ENCODE measurements around the gene KAT2A.

The KAT2A gene

GRCh38 chr17:42094375-42095069, 26.6 kb downstream of the KAT2A start:
- DNase-seq (ENCODE audit: low spot score), result no peak

GRCh38 chr17:42092939-42093338, 28.2 kb downstream of the KAT2A start:
- no peak for DNase-seq (ENCODE audit: low spot score)

- no peak for DNase-seq (ENCODE audit: low spot score)
Measured at GRCh38 chr17:42090964-42091790, 30.0 kb downstream of the KAT2A start.

DNA sequence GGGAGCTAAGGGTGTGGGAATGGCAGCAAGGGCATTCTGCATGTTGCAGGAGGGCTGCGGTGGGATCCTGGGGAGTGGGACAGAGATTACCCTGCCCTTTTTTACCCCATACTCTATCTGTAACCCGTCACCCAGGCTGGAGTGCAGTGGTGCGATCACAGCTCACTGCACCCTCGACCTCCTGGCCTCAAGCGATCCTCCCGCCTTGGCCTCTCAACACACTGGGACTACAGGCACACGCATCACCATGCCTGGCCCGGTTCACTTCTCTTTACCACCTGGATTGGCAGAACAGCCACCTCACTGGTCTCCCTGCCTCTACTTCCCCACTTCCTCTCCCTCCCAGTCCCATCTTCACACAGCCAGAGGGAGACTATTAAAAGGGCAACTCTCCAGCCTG, 32.4 kb downstream of the KAT2A start:
- no peak for DNase-seq (ENCODE audit: low spot score)

DNA sequence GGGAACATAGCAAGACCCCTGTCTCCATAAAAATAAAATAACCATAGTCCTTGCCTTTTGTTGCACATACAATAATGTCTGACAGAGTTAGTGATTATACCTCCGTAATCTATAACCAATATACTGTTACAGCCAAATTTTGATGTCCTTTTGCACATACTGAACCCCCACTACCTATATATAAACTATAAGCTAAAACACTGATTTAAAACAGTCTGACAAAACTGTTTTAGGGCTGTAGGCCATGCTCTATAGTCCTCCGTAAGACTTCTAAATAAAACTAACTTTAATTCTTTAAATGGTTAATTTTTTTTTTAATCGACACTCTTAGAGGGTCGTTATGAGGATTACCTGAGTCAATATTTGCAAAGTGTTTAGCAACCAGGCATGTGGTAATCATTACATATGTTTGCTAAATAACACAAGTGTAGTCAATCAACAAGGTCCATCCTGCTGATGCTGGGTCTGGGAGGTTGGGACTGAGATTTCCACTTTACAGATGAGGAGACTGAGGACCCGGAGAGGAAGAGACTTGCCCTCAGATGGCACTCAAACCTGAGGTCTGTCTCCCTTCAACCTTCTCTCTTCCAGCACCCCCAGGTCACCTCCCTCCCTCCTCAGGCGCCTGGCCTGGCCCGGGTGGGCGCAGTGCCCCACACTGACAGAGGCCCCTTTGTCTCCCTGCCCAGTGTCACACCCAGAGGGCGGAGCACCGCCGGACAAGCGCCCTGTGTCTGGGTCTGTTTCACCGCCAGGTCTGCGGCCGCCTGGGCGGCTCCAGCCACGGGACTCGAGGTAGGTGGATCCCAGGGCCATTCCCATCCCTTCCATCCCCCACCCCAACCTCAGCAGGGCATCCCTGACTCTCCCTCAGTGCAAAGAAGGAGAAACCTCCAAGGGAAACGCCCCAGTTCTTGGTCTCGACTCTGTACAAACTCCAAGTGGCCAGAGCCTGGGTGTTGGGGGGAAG, 33.1 kb downstream of the KAT2A start:
- no peak for DNase-seq (ENCODE audit: low spot score)

- DNase-seq (ENCODE audit: low spot score), result no peak
Measured at GRCh38 chr17:42087042-42087701, 34.0 kb downstream of the KAT2A start.

GRCh38 chr17:42081516-42082129, 39.5 kb downstream of the KAT2A start:
- DNase-seq (ENCODE audit: low spot score), result no peak

DNA sequence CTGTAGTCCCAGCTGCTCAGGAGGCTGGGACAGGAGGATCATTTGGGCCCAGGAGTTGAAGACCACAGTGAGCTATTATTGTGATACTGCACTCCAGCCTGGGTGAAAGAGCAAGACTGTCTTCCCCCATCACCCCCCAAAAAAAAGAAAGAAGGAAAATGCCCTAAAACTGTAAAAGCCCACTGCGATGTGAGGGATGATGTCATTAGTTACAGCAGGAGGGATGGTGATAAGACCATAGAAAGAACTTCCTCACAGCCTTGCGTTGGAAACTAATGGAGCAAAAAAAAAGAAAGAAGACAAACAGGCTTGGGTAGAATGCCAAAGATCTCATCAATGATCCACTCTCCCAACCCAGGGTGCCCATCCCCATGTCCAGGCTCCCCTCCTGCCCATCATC, 41.6 kb downstream of the KAT2A start:
- DNase-seq (ENCODE audit: low spot score), result no peak

DNA sequence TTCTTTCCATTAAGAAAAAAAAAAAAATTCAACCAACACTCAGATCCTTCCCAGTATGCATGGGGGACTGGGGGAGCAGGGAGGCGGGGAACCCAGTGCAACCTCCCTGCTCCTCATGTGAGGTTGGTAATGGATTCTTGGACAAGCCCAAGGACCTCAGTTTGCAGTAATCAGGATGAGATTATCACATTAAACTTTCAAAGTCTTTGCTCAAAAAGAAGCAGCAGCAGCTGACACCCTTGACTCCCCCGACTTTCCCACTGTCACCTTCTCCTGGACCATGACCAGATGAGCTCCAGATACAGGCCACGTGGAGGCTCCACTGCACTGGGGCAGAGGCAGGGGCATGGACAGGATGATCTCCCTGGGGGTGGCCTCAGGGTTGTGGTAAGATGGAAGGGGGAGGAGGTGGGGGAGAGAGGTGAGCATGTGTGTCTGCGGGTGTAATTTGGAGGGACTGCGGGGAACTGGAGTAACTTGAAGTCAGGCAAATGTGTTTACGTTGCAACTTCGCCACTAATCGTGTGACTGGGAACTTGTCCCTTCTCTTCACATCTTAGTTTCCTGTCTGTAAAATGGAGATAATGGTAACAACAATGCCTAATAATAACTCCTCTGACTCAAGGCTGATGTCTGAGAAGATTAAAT, 42.6 kb downstream of the KAT2A start:
- DNase-seq (ENCODE audit: low spot score), result no peak

- no peak for DNase-seq (ENCODE audit: low spot score)
Measured at GRCh38 chr17:42077755-42078154, 43.4 kb downstream of the KAT2A start.

DNA sequence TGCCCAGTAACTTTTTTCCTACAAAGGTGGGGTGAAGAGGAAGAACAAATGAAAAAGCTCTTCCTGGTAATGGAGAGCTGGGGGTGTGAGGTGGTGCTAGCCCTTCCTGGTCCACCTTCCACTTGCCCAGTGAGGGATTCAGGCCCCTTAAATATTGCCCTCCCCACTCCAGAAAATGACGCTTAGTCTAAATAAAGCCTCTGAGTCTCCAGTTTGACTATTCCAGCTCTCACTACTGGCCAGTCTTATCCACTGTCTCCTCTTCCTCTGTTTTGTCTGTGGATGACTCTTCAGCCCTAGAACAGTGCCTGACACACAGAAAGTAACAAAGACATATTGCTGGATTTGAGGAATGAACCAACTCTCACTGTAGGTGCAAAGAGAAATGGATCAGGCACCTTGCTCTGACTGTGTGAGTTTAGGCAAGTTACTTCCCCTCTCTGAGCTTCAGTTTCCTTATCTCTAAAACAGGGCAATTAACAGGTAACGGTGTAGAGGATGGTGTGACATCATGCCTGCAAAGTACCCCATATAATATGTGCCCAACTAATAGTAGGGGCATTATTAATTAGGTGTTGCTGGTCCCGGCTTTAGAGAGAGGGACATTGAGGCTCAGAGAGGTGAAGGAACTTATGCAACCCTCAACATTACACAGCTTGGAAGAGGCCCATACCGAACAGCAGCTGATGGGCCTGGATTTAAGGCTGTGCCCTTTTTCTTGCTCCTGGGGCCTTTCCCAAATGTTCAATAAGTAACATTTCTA, 44.2 kb downstream of the KAT2A start:
- no peak for DNase-seq (ENCODE audit: low spot score)

DNA sequence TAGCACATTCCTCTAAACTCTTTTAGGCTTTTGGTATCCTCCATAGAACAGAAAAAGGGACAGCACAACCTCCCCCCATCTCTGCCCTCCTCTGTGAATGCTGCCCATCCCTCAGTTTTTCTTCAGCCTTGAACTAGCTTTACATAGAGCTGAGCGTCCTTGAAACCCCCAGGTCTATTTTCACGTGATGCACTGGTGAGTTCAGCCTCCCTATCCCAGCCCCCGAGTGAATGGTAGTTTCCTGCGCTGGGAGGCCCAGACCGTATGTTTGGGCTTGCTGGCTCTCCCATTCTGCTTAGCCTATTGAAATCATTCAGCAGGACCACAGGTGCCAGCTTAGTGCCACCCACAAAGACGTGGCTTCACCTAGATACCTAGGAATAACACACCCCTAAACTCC, 45.4 kb downstream of the KAT2A start:
- no peak for DNase-seq (ENCODE audit: low spot score)

DNA sequence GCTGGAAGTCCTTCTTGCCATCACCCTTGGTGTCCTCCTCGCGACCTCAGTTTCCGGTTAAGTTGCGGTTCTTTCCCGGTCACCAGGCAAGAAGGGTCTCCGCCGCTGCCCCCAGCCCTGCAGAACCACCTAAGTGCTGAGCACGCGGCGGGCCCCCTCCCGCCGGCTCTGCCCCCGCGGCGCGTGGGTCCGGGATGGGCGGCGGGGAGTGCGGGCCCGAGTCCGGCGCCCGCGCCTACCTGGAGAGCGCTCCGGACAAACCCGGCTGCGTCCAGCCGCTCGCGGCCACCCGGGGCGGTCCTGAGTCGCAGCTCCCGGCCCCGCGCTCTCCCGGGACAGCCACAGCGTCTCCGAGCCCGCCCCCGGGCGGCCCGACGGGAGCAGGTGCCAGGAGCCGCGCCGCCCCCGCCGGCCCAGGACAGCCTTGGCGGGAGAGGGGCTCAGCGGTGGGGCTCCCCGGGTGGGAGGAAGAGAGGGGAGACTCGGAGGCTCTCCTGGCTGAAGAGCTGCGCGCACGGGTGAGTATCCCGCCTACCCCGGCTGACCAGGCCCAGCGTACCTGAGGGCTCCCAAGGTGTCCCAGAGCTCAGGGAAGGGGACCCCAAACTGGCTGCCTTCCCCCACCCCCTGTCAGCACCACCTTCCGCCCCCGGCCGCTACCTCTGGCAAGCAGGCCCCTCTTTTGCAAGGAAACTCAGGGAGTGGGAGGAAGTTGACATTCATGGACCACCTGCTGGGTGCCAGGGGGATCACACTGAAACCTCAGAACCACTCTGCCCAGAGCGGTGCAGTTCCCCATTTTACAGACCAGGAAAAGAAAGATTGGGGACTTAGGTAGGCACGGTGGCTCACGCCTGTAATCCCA, 48.6 kb downstream of the KAT2A start:
- no peak for DNase-seq (ENCODE audit: low spot score)

- no peak for DNase-seq (ENCODE audit: low spot score)
Measured at GRCh38 chr17:42071810-42072209, 49.4 kb downstream of the KAT2A start.

DNA sequence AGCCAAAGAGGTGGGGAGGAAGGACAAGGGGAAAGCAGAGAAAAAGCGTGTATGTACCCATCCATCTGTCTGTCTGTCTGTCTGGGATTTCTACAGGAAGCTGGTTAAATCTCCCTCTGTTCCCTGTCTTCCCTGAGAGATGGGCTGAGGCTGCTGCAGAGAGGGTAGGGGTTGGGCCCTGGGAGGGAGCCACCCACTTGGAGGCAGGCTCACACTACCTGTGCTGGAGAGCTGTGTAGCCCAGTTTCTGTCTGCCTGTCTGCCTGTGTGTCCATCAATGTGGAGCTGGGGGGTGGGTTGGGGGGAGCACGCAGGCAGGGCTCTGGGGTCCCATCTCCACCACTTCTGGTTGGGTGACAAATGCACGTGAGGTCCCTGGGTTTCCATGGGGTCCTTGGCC, 52.2 kb downstream of the KAT2A start:
- no peak for DNase-seq (ENCODE audit: low spot score)

GRCh38 chr17:42067371-42068091, 53.6 kb downstream of the KAT2A start:
- peak; percentile 59 for DNase-seq (ENCODE audit: low spot score)

DNA sequence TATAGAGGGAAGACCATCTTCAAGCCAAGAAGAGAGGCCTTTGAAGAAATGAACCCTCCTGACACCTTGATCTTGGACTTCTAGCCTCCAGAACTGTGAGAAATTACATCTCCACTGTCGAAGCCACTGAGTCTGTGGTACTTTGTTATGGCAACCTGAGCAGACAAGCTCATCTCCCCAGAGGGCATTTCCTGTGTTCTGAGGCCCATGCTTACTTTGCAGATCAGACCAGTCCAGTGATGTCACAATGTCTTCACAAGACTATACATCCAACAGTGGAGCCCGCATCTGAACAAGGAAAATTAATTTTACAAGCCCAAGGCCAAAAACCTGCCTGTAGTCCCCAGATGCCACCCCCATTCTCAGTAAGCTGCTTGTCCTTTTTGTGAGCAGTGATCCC, 56.0 kb downstream of the KAT2A start:
- DNase-seq (ENCODE audit: low spot score), result no peak
